GM12878 (cell line): Measurements from ENCODE around the gene LRP1.

Experiments used
- ATF3 ChIP-seq: IDR thresholded peaks from 2 replicates; pipeline ENCODE4 v1.6.1; 2011; ENCODE audit warnings: low read depth, mild to moderate bottlenecking, low read length, moderate library complexity, borderline replicate concordance; ENCODE audit errors: extremely low read depth
- CREM ChIP-seq: IDR thresholded peaks from 2 replicates; pipeline ENCODE4 v1.6.1; 2014; ENCODE audit warnings: antibody characterized with exemption, low read depth
- CTCF ChIP-seq, 3 experiments: IDR thresholded peaks in 2 of 3; conservative IDR thresholded peaks in 1 of 3; 2 replicates each; pipeline ENCODE4 v1.5.1; 2011; ENCODE audit warnings: low read depth in 3 of 3, low read length in 3 of 3, mild to moderate bottlenecking in 3 of 3, control low read depth in 2 of 3, moderate library complexity in 2 of 3, inconsistent platforms in 1 of 3, mixed read lengths in 1 of 3; ENCODE audit not compliant: control insufficient read depth in 2 of 3, insufficient read depth in 1 of 3; ENCODE audit errors: extremely low read depth in 1 of 3
- ELK1 ChIP-seq: IDR thresholded peaks from 2 replicates; pipeline ENCODE4 v1.6.1; 2012; ENCODE audit warnings: low read depth, low read length, improper control_type of control experiment
- EZH2 ChIP-seq: IDR thresholded peaks from 2 replicates; pipeline ENCODE4 v1.6.1; 2012; ENCODE audit warnings: low read depth, mild to moderate bottlenecking, control low read depth, inconsistent platforms, low read length, borderline replicate concordance; ENCODE audit not compliant: control insufficient read depth
- GABPA ChIP-seq: IDR thresholded peaks from 2 replicates; pipeline ENCODE4 v1.6.1; 2014; ENCODE audit warnings: antibody characterized with exemption, low read depth, mild to moderate bottlenecking, inconsistent platforms
- NR2C2 ChIP-seq: IDR thresholded peaks from 2 replicates; pipeline ENCODE4 v1.6.1; 2011; ENCODE audit warnings: borderline replicate concordance, low read depth; ENCODE audit not compliant: control insufficient read depth, insufficient read length
- POLR2A ChIP-seq: IDR thresholded peaks from 2 replicates; pipeline ENCODE4 v1.6.1; 2011; ENCODE audit warnings: low read depth, mild to moderate bottlenecking, low read length
- RELA ChIP-seq: fragments of 450-650 bp; IDR thresholded peaks from 2 replicates; pipeline ENCODE4 v1.8.0; 2014; ENCODE audit warnings: borderline replicate concordance; ENCODE audit not compliant: partially characterized antibody
- SIX5 ChIP-seq: IDR thresholded peaks from 2 replicates; pipeline ENCODE4 v1.6.1; 2011; ENCODE audit warnings: mild to moderate bottlenecking, low read depth, low read length, moderate library complexity; ENCODE audit not compliant: severe bottlenecking
- TAF1 ChIP-seq: IDR thresholded peaks from 2 replicates; pipeline ENCODE4 v1.6.1; 2011; ENCODE audit warnings: mild to moderate bottlenecking, low read depth, low read length, borderline replicate concordance
- USF1 ChIP-seq: IDR thresholded peaks from 2 replicates; pipeline ENCODE4 v1.6.1; 2011; ENCODE audit warnings: borderline replicate concordance, low read depth, mild to moderate bottlenecking, moderate library complexity, mixed read lengths, low read length; ENCODE audit not compliant: insufficient read depth; ENCODE audit errors: extremely low read length

DNA sequence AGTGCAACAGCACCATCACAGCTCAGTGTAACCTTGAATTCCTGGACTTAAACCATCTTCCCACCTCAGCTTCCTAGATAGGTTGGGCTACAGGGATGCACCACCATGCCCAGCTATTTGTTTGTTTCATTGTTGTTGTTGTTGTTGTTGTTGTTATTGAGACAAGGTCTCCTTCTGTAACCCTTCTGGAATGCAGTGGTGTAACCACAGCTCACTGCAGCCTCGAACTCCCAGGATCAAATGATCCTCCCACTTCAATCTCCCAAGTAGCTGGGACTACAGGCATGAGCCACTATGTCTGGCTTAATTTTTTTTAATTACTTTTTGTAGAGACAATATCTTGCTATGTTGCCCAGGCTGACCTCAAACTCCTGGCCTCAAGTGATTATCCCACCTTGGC lies 48.5 kb upstream of the LRP1 start:
- TF ChIP-seq CREM (no peak), NR2C2 (no peak), ELK1 (no peak), CTCF (IDR thresholded peaks at IDR 0.05 in 2 of 3, conservative IDR thresholded peaks at IDR 0.05 in 1 of 3; ENCODE audit: control insufficient read depth in 2 of 3, extremely low read depth in 1 of 3, insufficient read depth in 1 of 3, low read depth in 3 of 3, low read length in 3 of 3) (no peak), RELA (no peak), POLR2A (no peak), TAF1 (no peak), ATF3 (no peak), USF1 (no peak), GABPA (no peak), EZH2 (no peak), SIX5 (no peak)
